ENCODE data around the gene PARD3.
"Not testable (repeated sequence)": the region's sequence is repeated elsewhere in the genome, so short reads cannot be mapped to it uniquely, and the experiment has no call there.

PARD3 gene

GRCh38 chr10:34815185-34816084 is at the start of gene PARD3:
Gene PARD3, minus strand, starts transcription at chr10:34815296. Its CDS starts 301 bp downstream, at chr10:34814995.
- DNase-seq = no peak

DNA sequence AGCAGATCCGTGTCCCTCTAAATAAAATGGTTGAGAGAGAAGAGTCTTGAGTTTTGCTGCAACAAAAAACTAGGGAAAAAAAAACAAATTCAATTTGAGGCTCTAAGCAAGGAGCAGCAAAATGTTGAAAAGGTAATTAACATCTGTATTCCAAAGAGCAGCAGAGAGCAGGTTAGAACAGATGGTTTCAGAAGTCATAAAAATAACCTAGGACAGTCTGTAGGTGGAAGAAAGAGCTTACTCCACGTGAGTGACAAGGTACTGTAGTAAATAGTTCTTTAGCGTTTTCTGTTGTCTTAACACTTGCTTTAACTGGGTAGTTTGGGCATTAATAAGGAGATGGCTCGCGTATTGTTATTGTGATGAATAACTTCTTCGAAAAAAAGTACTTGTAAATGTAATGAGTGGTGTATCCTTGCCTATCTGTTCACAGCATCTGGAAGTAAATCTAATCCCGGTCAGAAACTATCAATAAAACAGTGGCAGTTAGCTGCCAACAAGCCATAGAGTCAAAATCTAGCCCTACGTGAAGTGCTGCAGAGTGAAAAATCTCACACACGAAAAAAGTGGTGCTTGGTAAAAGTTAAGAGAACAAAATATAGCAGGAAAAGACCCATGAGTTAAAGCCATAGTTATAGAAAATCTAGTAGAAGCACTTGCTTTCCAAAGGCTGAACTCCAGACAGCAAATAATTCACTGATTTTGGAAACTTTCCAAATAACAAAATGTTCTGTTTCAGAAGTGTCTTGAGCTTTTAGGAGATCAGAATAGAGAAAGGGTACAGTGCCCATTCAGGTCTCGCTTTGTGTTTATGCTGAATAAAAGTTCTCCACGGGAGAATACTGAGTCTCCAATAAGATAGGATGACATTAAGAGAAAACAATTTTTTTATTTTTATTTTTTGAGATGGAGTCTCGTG is 49.3 kb upstream of the PARD3 start:
- DNase-seq = no peak

- DNase-seq = no peak
These were observed 47.8 kb upstream of the PARD3 start for GRCh38 chr10:34862892-34863291.

- peak; percentile 16 to 58 for DNase-seq
These were observed 46.4 kb upstream of the PARD3 start for GRCh38 chr10:34861293-34862021.

GRCh38 chr10:34859170-34859569 is 44.1 kb upstream of the PARD3 start:
- DNase-seq = no peak

- DNase-seq = no peak
These were observed 42.9 kb upstream of the PARD3 start for GRCh38 chr10:34858003-34858402.

DNA sequence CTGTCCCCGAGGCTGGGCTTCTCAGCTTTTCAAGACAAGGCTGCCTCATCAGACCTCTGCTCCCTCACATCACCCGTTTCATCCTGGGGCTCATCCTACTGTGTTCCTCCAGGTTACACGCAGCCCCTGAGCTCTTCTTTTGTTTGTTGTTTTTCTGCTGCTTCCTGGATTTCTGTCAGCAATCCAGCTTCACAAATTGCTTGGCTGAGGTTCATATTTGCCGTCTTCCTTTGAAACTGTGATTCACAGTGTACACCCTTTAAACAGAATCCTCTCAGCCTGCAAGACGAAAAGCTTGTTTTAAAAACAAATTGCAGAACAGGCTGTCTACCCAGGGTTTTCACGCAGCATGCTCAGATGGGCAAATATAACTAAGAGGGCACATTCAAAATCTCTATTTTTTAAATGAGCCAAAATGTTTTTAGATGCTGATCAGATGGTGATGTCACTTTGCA is 39.1 kb upstream of the PARD3 start:
- DNase-seq = no peak

- DNase-seq = no peak
These were observed 38.3 kb upstream of the PARD3 start for GRCh38 chr10:34853357-34853756.

DNA sequence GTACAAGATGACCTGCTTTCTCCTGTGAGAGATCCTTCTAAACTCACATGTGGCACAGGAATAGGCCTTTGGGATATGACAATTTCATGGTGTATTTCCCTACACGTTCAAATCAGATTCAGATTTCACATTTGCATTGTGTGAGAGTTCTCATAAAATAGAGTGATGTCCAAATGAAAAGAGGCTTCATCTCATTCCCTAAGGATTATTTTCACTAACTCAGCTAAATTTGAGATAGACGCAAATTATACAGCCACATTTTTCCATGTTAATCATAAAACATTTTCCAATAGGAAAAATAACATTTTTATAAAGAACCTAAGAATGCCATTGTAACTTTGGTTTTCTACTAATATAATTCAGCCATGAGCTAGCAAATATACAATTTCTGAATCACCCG is 35.5 kb upstream of the PARD3 start:
- DNase-seq = no peak

DNA sequence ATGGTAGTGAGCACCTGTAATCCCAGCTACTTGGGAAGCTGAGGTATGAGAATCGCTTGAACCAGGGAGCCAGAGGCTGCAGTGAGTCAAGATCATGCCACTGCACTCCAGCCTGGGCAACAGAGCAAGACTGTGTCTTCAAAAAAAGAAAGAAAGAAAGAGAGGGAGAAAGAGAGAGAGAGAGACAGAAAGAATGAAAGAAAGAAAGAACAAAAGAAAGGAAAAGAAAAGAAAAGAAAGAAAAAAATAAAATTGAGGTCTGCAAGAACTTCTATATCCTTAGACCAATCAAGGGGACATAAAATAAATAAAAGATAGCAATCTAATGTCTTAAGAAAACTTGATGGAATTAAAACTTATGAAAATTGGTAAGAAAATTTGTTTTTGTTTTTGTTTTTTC is 34.9 kb upstream of the PARD3 start:
- DNase-seq = no peak

DNA sequence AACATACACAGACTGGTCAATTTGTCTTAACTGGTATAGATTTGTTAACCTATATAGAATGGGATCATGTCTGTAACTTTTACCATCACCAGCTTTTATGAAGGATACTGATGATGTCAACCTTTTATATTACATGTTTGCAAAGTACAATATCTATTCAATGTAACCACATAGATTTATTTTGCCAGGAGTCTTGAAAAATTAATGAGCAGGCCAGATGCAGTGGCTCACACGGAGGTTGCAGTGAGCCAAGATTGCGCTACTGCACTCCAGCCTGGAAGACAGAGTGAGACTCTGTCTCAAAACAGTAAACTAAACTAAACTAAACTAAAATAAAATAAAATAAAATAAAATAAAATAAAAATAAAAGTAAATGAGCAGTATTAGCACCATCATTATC is 30.0 kb upstream of the PARD3 start:
- DNase-seq = no peak

GRCh38 chr10:34844448-34844847 is 29.4 kb upstream of the PARD3 start:
- DNase-seq = no peak

DNA sequence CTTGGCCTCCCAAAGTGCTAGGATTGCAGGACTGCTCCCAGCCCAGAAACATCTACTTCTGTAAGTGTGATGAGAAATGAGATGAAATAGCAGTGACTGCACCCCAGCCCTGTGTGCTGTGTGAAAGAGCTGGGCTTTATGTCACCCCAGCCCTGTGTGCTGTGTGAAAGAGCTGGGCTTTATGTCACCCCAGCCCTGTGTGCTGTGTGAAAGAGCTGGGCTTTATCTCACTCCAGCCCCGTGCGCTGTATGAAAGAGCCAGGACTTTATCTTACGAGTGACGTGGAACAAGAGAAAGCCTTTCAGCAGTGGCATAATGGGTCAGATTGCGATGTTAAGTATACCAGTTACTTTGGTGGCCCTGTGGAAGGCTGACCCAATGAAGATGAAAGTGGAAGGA is 28.4 kb upstream of the PARD3 start:
- not testable (repeated sequence) for DNase-seq

DNA sequence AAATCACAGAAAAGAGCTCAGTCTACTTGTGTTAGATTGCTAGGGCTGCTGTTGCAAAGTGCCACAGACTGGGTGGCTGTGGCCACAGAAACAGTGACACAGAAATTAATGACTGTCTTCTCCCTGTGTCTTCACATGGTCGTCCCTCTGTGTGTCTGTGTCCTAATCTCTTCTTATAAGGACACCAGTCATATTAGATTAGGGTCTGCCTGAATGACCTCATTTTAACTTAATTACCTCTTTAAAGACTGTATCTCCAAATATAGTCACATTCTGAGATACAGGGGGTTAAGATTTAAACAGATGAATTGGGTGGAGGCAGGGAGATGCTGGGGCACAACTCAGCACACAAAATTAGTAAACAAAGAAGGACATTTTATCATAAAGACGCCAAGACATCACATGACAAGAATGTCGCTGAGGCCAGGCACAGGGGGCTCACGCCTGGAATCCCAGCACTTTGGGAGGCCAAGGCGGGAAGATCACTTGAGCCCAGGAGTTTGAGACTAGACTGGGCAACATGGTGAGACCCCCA is 23.3 kb upstream of the PARD3 start:
- no peak for DNase-seq

GRCh38 chr10:34835908-34836508 is 20.9 kb upstream of the PARD3 start:
- no peak for DNase-seq

GRCh38 chr10:34834274-34834673 is 19.2 kb upstream of the PARD3 start:
- DNase-seq = no peak

GRCh38 chr10:34830217-34830822 is 15.2 kb upstream of the PARD3 start:
- no peak for DNase-seq

- no peak for DNase-seq
These were observed 12.0 kb upstream of the PARD3 start for GRCh38 chr10:34826857-34827766.

GRCh38 chr10:34826221-34826620 is 11.1 kb upstream of the PARD3 start:
- no peak for DNase-seq

DNA sequence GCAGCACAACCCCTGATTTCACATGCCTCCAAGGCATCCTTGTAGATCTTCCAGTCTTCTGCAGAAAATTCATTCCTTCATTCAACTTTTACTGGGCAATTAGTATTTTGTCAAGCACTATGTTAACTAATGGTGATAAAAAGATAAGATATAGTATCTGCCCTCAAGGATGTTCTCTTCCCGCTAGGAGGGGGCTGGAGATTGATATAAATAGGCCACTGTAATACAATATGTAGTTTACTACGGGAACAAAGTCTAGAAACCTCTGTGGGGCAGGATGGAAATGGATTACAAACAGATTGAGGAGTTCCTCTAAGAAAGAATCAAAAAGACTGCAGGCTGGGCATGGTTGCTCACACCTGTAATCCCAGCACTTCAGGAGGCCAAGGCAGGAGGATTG is 10.3 kb upstream of the PARD3 start:
- no peak for DNase-seq

DNA sequence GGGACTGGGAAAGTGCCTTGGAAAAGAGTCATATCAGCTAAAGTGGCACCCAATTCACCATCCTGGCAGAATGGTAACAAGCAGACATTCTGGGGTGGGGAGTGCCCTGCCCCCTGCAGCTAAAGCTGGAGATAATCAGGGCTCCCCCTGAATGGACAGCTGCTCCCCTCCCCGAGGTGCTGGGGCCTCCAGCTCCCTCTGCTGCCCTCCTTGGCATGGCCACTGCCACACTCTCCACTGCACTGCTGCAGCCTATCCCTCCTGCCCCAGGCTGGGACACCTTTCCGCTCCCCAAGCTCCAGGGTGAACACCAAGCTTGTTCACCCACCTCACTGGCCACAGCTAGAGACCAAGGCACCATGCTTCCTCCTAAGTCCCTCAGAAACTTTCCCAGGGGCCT is 9.8 kb upstream of the PARD3 start:
- DNase-seq = no peak
